Measurements from ENCODE around the gene MYMK. TPM values are rescaled to one million over a fixed set of nuclear protein-coding genes. Genes with fewer than 3 reads are reported as not detected.

The MYMK gene
- total and polyA plus RNA-seq, 4 donors: not detected

GRCh38 chr9:133539991-133540697 lies 15.4 kb upstream of the MYMK start:
- ATAC-seq (ENCODE audit: low FRiP score) (no peak), DNase-seq (no peak)
- intact Hi-C loops (cut with DNase I): loop anchor here in 1 of 2 donors (10.0 kb wide), 1 partner anchor 185 kb away; no protein-coding TSS in a partner anchor
- H3K9me3 ChIP-seq (ENCODE audit: control insufficient read depth, low read length): no peaks in the 10 kb centered on the region
- no peaks in the 10 kb centered on the region for H3K36me3 ChIP-seq (ENCODE audit: control insufficient read depth in 1 of 2, insufficient read depth in 2 of 2, low read length in 1 of 2)
- H3K4me1 ChIP-seq (ENCODE audit: control insufficient read depth in 1 of 2, insufficient read depth in 2 of 2, low read length in 2 of 2): no peaks in the 10 kb centered on the region
- H3K27me3 ChIP-seq (ENCODE audit: control insufficient read depth in 1 of 2, insufficient read depth in 2 of 2, low read length in 1 of 2): no peaks in the 10 kb centered on the region
- WGBS, 2 donors: 79 to 85% methylated on average over 22 of the region's 22 CpGs
- no peak overlapping the region for H3K4me3 ChIP-seq (ENCODE audit: low read length in 2 of 2)
- H3K27ac ChIP-seq (ENCODE audit: low read depth in 1 of 2, low read length in 2 of 2): no peak overlapping the region

- DNase-seq (no peak), ATAC-seq (ENCODE audit: low FRiP score) (peak; percentile 51)
- 42 to 66% methylated on average over 36 to 47 of the region's 47 CpGs for WGBS, 2 donors
- H3K27ac ChIP-seq (ENCODE audit: low read depth in 1 of 2, low read length in 2 of 2): no peak overlapping the region
- no peaks in the 10 kb centered on the region for H3K4me1 ChIP-seq (ENCODE audit: control insufficient read depth in 1 of 2, insufficient read depth in 2 of 2, low read length in 2 of 2)
- intact Hi-C loops (cut with DNase I): loop anchor here in 1 of 2 donors (10.0 kb wide), 1 partner anchor 186 kb away; no protein-coding TSS in a partner anchor
- H3K36me3 ChIP-seq (ENCODE audit: control insufficient read depth in 1 of 2, insufficient read depth in 2 of 2, low read length in 1 of 2): no peaks in the 10 kb centered on the region
- no peaks in the 10 kb centered on the region for H3K9me3 ChIP-seq (ENCODE audit: control insufficient read depth, low read length)
- no peak overlapping the region for H3K4me3 ChIP-seq (ENCODE audit: low read length in 2 of 2)
- no peaks in the 10 kb centered on the region for H3K27me3 ChIP-seq (ENCODE audit: control insufficient read depth in 1 of 2, insufficient read depth in 2 of 2, low read length in 1 of 2)
Measured at GRCh38 chr9:133538851-133539833, 14.4 kb upstream of the MYMK start.

DNA sequence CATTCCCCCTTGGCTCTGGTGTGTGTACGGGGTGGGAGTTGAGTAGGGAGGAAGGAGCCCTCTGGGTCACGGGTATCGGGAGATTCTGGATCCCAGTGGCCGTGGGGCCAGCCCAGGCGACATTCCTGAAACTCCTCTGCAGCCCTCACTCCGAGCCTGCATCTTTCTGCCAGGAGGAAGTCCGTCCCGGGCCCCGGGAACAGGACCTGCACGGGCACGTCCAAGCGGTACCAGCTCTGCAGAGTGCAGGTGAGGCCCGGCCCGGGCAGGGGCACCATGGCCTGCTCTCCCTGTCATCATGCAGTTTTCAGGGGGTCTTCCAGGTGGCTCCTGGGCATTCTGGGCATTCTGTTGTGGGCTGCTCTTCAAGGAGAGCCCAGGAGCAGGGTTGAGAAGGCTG lies 13.4 kb upstream of the MYMK start:
- no peaks in the 10 kb centered on the region for H3K4me1 ChIP-seq (ENCODE audit: control insufficient read depth in 1 of 2, insufficient read depth in 2 of 2, low read length in 2 of 2)
- H3K27me3 ChIP-seq (ENCODE audit: control insufficient read depth in 1 of 2, insufficient read depth in 2 of 2, low read length in 1 of 2): no peaks in the 10 kb centered on the region
- 93 to 94% methylated on average over 14 of the region's 14 CpGs for WGBS, 2 donors
- intact Hi-C loops (cut with DNase I): loop anchor here in 1 of 2 donors (10.0 kb wide), 1 partner anchor 187 kb away; no protein-coding TSS in a partner anchor
- no peak overlapping the region for H3K27ac ChIP-seq (ENCODE audit: low read depth in 1 of 2, low read length in 2 of 2)
- no peaks in the 10 kb centered on the region for H3K36me3 ChIP-seq (ENCODE audit: control insufficient read depth in 1 of 2, insufficient read depth in 2 of 2, low read length in 1 of 2)
- no peak overlapping the region for H3K4me3 ChIP-seq (ENCODE audit: low read length in 2 of 2)
- H3K9me3 ChIP-seq (ENCODE audit: control insufficient read depth, low read length): no peaks in the 10 kb centered on the region
- DNase-seq (no peak), ATAC-seq (ENCODE audit: low FRiP score) (no peak)

- H3K4me3 ChIP-seq (ENCODE audit: low read length in 2 of 2): no peak overlapping the region
- intact Hi-C loops (cut with DNase I): loop anchor here in 1 of 2 donors (10.0 kb wide), 1 partner anchor 188 kb away; no protein-coding TSS in a partner anchor
- ATAC-seq (ENCODE audit: low FRiP score) (no peak), DNase-seq (no peak)
- no peaks in the 10 kb centered on the region for H3K9me3 ChIP-seq (ENCODE audit: control insufficient read depth, low read length)
- 92 to 95% methylated on average over 16 of the region's 16 CpGs for WGBS, 2 donors
- no peaks in the 10 kb centered on the region for H3K27me3 ChIP-seq (ENCODE audit: control insufficient read depth in 1 of 2, insufficient read depth in 2 of 2, low read length in 1 of 2)
- H3K27ac ChIP-seq (ENCODE audit: low read depth in 1 of 2, low read length in 2 of 2): no peak overlapping the region
- H3K36me3 ChIP-seq (ENCODE audit: control insufficient read depth in 1 of 2, insufficient read depth in 2 of 2, low read length in 1 of 2): no peaks in the 10 kb centered on the region
- no peaks in the 10 kb centered on the region for H3K4me1 ChIP-seq (ENCODE audit: control insufficient read depth in 1 of 2, insufficient read depth in 2 of 2, low read length in 2 of 2)
Measured at GRCh38 chr9:133537257-133537656, 12.5 kb upstream of the MYMK start.

- intact Hi-C loops (cut with DNase I): loop anchor here in 1 of 2 donors (10.0 kb wide), 1 partner anchor 188 kb away; no protein-coding TSS in a partner anchor
- no peak for ATAC-seq (ENCODE audit: low FRiP score)
- Histone ChIP-seq H3K27ac (ENCODE audit: low read depth in 1 of 2, low read length in 2 of 2) (no peak overlapping the region), H3K36me3 (ENCODE audit: control insufficient read depth in 1 of 2, insufficient read depth in 2 of 2, low read length in 1 of 2) (no peaks in the 10 kb centered on the region), H3K4me3 (ENCODE audit: low read length in 2 of 2) (no peak overlapping the region), H3K27me3 (ENCODE audit: control insufficient read depth in 1 of 2, insufficient read depth in 2 of 2, low read length in 1 of 2) (no peaks in the 10 kb centered on the region), H3K9me3 (ENCODE audit: control insufficient read depth, low read length) (no peaks in the 10 kb centered on the region), H3K4me1 (ENCODE audit: control insufficient read depth in 1 of 2, insufficient read depth in 2 of 2, low read length in 2 of 2) (no peaks in the 10 kb centered on the region)
- no peak for DNase-seq
- WGBS, 2 donors: 89 to 92% methylated on average over 9 of the region's 9 CpGs
Measured at GRCh38 chr9:133536536-133536935, 11.8 kb upstream of the MYMK start.

- ATAC-seq (ENCODE audit: low FRiP score) (no peak), DNase-seq (no peak)
- no peaks in the 10 kb centered on the region for H3K4me1 ChIP-seq (ENCODE audit: control insufficient read depth in 1 of 2, insufficient read depth in 2 of 2, low read length in 2 of 2)
- intact Hi-C loops (cut with DNase I): loop anchor here in 1 of 2 donors (10.0 kb wide), 1 partner anchor 189 kb away; no protein-coding TSS in a partner anchor
- H3K27ac ChIP-seq (ENCODE audit: low read depth in 1 of 2, low read length in 2 of 2): no peak overlapping the region
- no peaks in the 10 kb centered on the region for H3K36me3 ChIP-seq (ENCODE audit: control insufficient read depth in 1 of 2, insufficient read depth in 2 of 2, low read length in 1 of 2)
- no peaks in the 10 kb centered on the region for H3K9me3 ChIP-seq (ENCODE audit: control insufficient read depth, low read length)
- 85 to 88% methylated on average over 11 of the region's 11 CpGs for WGBS, 2 donors
- no peak overlapping the region for H3K4me3 ChIP-seq (ENCODE audit: low read length in 2 of 2)
- H3K27me3 ChIP-seq (ENCODE audit: control insufficient read depth in 1 of 2, insufficient read depth in 2 of 2, low read length in 1 of 2): no peaks in the 10 kb centered on the region
Measured at GRCh38 chr9:133536080-133536479, 11.3 kb upstream of the MYMK start.

DNA sequence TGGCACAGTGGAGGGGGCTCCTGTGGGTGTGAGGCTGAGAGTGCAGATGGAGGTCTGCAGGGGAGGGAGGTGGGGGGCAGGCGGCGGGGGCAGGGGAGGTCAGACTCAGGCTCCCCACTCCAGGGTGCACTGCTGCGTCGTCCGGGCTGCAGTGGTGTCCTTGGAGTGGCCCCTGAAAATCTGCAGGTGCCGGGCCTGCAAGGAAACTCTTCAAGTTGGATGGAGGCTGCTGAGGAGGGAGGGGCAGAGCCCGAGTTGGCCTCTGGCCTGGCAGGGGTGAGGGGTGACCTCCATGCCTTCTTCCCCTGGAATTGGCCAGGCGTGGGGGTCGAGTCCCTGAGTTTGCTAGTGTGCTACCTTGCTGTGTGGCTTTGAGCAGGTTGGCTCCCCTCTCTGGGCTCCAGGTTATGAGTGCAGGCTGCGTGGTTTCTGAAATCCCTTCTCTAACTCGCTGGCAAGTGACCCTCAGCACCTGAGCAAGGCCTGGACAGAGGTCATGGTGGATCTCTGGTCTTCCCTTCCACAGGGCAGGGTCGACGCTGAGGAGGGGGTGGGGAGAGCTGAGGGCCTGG lies 10.6 kb upstream of the MYMK start:
- no peaks in the 10 kb centered on the region for H3K9me3 ChIP-seq (ENCODE audit: control insufficient read depth, low read length)
- intact Hi-C loops (cut with DNase I): loop anchor here in 1 of 2 donors (10.0 kb wide), 1 partner anchor 189 kb away; no protein-coding TSS in a partner anchor

More for the DNA sequence above, 10.6 kb upstream of the MYMK start:
- no peaks in the 10 kb centered on the region for H3K4me1 ChIP-seq (ENCODE audit: control insufficient read depth in 1 of 2, insufficient read depth in 2 of 2, low read length in 2 of 2)
- no peaks in the 10 kb centered on the region for H3K36me3 ChIP-seq (ENCODE audit: control insufficient read depth in 1 of 2, insufficient read depth in 2 of 2, low read length in 1 of 2)
- DNase-seq (no peak), ATAC-seq (ENCODE audit: low FRiP score) (no peak)
- WGBS, 2 donors: 69% methylated on average over 13 of the region's 13 CpGs
- H3K4me3 ChIP-seq (ENCODE audit: low read length in 2 of 2): no peak overlapping the region
- no peak overlapping the region for H3K27ac ChIP-seq (ENCODE audit: low read depth in 1 of 2, low read length in 2 of 2)
- H3K27me3 ChIP-seq (ENCODE audit: control insufficient read depth in 1 of 2, insufficient read depth in 2 of 2, low read length in 1 of 2): no peaks in the 10 kb centered on the region

Measured in aorta (tissue), 5 donors.